ENCODE measurements around the gene VAMP5. TPM values are rescaled to one million over a fixed set of nuclear protein-coding genes. Genes with fewer than 3 reads are reported as not detected.
A peak's percentile ranks its signal among the peaks of the same experiment; 100 is the strongest.
"Not testable (repeated sequence)": the region's sequence is repeated elsewhere in the genome, so short reads cannot be mapped to it uniquely, and the experiment has no call there.

The VAMP5 gene
- total RNA-seq, 4 donors from 2014 or later: 6.1 to 45.6 (median 17.0) TPM

DNA sequence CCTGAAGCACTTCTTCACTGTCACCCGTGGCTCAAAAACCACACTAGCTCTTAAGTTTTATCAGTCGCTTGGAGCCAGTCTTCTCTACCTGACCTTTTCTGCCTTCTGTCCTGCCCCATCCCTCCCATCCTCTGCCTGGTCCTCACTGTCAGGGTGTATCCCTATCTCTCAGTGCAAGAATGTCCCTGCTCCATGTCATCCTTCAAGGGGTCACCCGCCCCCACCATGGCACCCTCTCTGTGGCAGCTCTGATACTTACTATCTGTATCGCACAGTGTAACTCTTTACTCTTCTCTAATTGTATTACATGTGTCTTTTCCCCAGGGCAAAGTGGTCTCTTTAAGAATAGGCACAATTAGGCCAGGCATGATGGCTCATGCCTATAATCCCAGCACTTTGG lies 4.4 kb downstream of the VAMP5 start:
- WGBS, 2 donors: 57 to 84% methylated on average over 2 to 4 of the region's 4 CpGs
- Histone ChIP-seq H3K9me3 (no peaks in the 10 kb centered on the region), H3K36me3 (no peaks in the 10 kb centered on the region), H3K27me3 (no peaks in the 10 kb centered on the region), H3K27ac (peak overlapping the region in 3 of 4 donors; percentile 84 to 96 (median 91)), H3K4me3 (no peak overlapping the region), H3K4me1 (peaks cover 38 to 95% (median 73%) of the 10 kb centered on the region in 3 donors)
- no peak for TF ChIP-seq POLR2A (IDR thresholded peaks at IDR 0.05)
- TF ChIP-seq, protein P1, sequence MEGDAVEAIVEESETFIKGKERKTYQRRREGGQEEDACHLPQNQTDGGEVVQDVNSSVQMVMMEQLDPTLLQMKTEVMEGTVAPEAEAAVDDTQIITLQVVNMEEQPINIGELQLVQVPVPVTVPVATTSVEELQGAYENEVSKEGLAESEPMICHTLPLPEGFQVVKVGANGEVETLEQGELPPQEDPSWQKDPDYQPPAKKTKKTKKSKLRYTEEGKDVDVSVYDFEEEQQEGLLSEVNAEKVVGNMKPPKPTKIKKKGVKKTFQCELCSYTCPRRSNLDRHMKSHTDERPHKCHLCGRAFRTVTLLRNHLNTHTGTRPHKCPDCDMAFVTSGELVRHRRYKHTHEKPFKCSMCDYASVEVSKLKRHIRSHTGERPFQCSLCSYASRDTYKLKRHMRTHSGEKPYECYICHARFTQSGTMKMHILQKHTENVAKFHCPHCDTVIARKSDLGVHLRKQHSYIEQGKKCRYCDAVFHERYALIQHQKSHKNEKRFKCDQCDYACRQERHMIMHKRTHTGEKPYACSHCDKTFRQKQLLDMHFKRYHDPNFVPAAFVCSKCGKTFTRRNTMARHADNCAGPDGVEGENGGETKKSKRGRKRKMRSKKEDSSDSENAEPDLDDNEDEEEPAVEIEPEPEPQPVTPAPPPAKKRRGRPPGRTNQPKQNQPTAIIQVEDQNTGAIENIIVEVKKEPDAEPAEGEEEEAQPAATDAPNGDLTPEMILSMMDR (IDR thresholded peaks at IDR 0.05): no peak
- intact Hi-C loops (cut with DNase I): no loop called here
- no peak for DNase-seq

DNA sequence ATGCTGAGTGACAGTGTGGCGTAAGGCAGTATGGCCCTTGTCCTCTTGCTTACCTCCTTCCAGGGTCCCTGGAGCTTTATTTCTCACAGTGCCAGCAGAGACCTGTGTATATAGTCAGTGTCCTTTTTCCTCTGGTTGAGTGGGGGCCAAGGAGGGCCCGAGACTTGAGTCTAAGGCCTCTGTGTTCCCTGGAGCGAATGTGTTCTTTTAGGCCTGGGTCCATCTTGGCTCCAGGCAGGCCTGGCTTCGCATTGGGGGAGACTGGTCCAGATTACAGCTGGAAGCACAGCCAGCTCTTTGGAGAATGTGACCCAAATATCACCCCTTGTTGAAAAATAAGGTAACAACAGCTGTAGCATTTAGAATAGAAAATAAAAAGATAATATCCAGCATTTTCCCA lies 5.0 kb downstream of the VAMP5 start:
- Histone ChIP-seq H3K27me3 (no peaks in the 10 kb centered on the region), H3K4me1 (peaks cover 36 to 93% (median 69%) of the 10 kb centered on the region in 3 donors), H3K36me3 (no peaks in the 10 kb centered on the region), H3K27ac (peak overlapping the region in 3 of 4 donors; percentile 84 to 96 (median 91)), H3K4me3 (no peak overlapping the region), H3K9me3 (no peaks in the 10 kb centered on the region)
- 75 to 78% methylated on average over 3 to 4 of the region's 4 CpGs for WGBS, 2 donors
- intact Hi-C loops (cut with DNase I): no loop called here
- no peak for DNase-seq
- TF ChIP-seq POLR2A (IDR thresholded peaks at IDR 0.05): no peak
- TF ChIP-seq, protein P1 (IDR thresholded peaks at IDR 0.05): no peak

DNA sequence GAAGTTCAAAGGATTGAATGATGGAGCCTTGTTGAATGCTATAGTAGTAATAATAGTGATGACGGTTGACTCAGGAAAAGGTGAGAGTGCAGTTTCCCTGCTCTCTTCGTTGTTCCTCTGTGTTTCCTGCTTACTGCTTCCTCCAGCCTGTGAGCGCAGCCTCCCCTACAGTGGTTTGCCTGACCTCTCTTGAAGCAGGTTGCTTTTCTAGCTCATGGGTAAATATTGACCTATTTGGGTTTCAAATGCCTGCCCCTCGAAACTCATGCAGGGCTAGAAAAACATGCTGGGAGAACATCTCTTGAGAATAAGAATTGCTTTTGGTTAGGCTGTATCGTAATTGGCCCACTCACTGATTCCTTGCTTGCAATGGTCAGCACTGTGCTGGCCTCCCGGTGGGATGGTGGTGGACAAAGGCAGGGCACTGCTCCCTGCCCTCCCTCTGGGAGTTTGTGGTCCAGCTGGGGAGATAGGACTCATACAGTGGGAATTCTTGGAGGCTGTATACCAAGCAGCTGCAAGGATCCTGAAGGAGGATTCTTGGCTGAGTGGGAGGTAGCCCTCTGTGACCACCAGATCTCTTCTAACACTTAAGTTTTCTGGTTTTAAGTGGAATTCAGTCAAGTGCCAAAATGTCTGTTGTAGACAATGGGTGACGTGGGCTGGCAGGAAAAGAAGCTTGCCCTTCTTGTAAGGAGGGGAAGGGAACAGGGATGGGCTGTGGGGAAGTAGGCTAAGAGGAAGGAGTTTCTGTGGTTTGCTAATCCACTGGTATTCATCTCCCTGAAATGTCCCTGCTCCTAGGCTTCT lies 6.0 kb downstream of the VAMP5 start:
- Histone ChIP-seq H3K9me3 (no peaks in the 10 kb centered on the region), H3K4me1 (peaks cover 36 to 92% (median 67%) of the 10 kb centered on the region in 3 donors), H3K4me3 (peak overlapping the region in 1 of 4 donors; percentile 7), H3K36me3 (no peaks in the 10 kb centered on the region), H3K27me3 (no peaks in the 10 kb centered on the region), H3K27ac (peak overlapping the region; percentile 73 to 96 (median 88))
- peak in 1 of 4 donors; percentile 3 for TF ChIP-seq POLR2A (IDR thresholded peaks at IDR 0.05)
- TF ChIP-seq, protein P1 (IDR thresholded peaks at IDR 0.05): no peak
- 38 to 52% methylated on average over 6 to 7 of the region's 7 CpGs for WGBS, 2 donors
- no peak for DNase-seq
- intact Hi-C loops (cut with DNase I): no loop called here

DNA sequence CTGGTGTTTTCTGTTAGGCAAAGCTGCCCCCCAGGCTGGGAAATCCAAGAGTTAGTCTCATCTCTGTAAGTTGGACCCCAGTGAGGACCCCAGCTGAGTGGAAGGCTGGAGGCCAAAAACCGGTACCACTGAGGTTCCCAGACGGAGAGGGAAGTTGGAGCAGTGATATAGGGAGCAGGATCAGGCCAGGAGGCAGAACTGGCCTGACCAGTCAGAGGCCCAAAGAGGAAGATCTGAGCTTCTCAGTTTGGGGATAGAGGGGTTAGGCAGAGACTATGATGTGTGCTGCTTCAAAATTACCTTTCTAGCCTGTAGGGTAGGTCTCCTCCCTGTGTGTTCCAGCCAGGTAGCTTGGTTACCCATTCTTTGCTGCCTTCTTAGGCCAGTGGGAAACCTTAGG lies 6.7 kb downstream of the VAMP5 start:
- Histone ChIP-seq H3K9me3 (no peaks in the 10 kb centered on the region), H3K27me3 (no peaks in the 10 kb centered on the region), H3K36me3 (no peaks in the 10 kb centered on the region), H3K27ac (peak overlapping the region; percentile 73 to 96 (median 88)), H3K4me3 (peak overlapping the region in 1 of 4 donors; percentile 7), H3K4me1 (peaks cover 32 to 85% (median 60%) of the 10 kb centered on the region in 3 donors)
- peak in 1 of 4 donors; percentile 2 for TF ChIP-seq POLR2A (IDR thresholded peaks at IDR 0.05)
- TF ChIP-seq, protein P1 (IDR thresholded peaks at IDR 0.05): no peak
- intact Hi-C loops (cut with DNase I): no loop called here
- no peak for DNase-seq
- WGBS, 2 donors: 30 to 63% methylated on average over 2 of the region's 2 CpGs

DNA sequence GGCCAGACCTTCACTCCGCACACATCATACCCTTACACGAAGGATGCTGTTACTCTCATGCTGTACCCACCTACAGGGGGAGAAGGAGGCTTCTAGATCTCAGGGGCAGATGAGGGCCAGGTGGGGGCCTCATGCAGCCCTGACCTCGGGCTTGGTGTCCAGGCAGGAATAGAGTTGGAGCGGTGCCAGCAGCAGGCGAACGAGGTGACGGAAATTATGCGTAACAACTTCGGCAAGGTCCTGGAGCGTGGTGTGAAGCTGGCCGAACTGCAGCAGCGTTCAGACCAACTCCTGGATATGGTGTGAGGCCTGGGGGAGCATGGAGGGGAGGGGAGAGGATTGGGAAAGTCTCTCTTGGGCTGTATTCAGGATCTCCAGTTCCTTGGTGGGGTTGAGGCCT lies 7.3 kb downstream of the VAMP5 start:
- 84 to 90% methylated on average over 7 to 9 of the region's 12 CpGs for WGBS, 2 donors
- peaks cover 37 to 85% (median 58%) of the 10 kb centered on the region in 3 donors for H3K4me1 ChIP-seq
- no peak overlapping the region for H3K4me3 ChIP-seq
- no peaks in the 10 kb centered on the region for H3K27me3 ChIP-seq
- intact Hi-C loops (cut with DNase I): no loop called here
- TF ChIP-seq, protein P1 (IDR thresholded peaks at IDR 0.05): no peak
- TF ChIP-seq POLR2A (IDR thresholded peaks at IDR 0.05): no peak
- peaks cover 0 to 2% (median 0%) of the 10 kb centered on the region in 3 donors for H3K36me3 ChIP-seq
- H3K9me3 ChIP-seq: no peaks in the 10 kb centered on the region
- peak overlapping the region; percentile 73 to 96 (median 88) for H3K27ac ChIP-seq
- DNase-seq: no peak

DNA sequence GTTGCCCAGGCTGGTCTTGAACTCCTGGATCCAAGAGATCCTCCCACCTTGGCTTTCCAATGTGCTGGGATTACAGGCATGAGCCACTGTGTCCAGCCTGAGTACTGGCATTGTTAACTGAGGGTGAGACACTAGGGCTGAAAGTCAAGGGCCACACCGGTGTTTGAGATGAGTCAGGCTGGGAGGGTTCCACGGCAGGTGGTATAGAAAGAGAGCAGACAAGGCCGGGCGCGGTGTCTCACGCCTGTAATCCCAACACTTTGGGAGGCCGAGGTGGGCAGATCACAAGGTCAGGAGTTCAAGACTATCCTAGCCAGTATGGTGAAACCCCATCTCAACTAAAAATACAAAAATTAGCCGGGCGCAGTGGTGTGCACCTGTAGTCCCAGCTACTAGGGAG lies 8.1 kb downstream of the VAMP5 start:
- peak overlapping the region; percentile 73 to 96 (median 88) for H3K27ac ChIP-seq
- H3K4me1 ChIP-seq: peaks cover 39 to 85% (median 60%) of the 10 kb centered on the region in 3 donors
- H3K27me3 ChIP-seq; H3K36me3 ChIP-seq; H3K4me3 ChIP-seq; DNase-seq; H3K9me3 ChIP-seq; intact Hi-C loops (cut with DNase I): not testable (repeated sequence)
- 64 to 86% methylated on average over 7 to 9 of the region's 9 CpGs for WGBS, 2 donors
